Lower leg skin (tissue), 4 donors: ENCODE results near the gene CHRNA10. TPM values are rescaled to one million over a fixed set of nuclear protein-coding genes. Genes with fewer than 3 reads are reported as not detected.
A peak's percentile ranks its signal among the peaks of the same experiment; 100 is the strongest.

ENCODE experiments used
- DNase-seq, 2 donors: peaks; one replicate each; pipeline ENCODE4 v3.0.0-alpha.2; 2019; ENCODE audit warnings: low spot score in 2 of 2
- H3K4me3 ChIP-seq: fragments of 200-600 bp; sonication (generic); 2 replicates; pipeline ENCODE4 v1.5.1; 2017; ENCODE audit warnings: mild to moderate bottlenecking, low read depth; ENCODE audit not compliant: poor library complexity, severe bottlenecking
- CTCF ChIP-seq, 3 donors: fragments of 450-650 bp; IDR thresholded peaks; one replicate each; pipeline ENCODE4 v1.5.1; 2016; ENCODE audit warnings: antibody characterized with exemption in 3 of 3, mild to moderate bottlenecking in 3 of 3, moderate library complexity in 2 of 3
- POLR2A ChIP-seq, 2 donors: fragments of 450-650 bp; IDR thresholded peaks; one replicate each; pipeline ENCODE4 v1.6.1; 2016 to 2017; ENCODE audit warnings: antibody characterized with exemption in 2 of 2, mild to moderate bottlenecking in 1 of 2, moderate library complexity in 1 of 2
- WGBS, 2 donors: methylation state at CpG; one replicate each; pipeline ENCODE4 v1.1.5; 2018; 5-methylcytosine and 5-hydroxymethylcytosine counted together
- intact Hi-C: fragments of 100-400 bp; cut with DNase I; formaldehyde crosslinking; loops from one replicate; pipeline ENCODE4 v1.15.0; 2023; ENCODE audit warnings: low total_unique reads
- total RNA-seq, 4 donors: library from RNA; depleted of rRNA; stranded (reverse); fragments of >200 nt; gene quantifications; one replicate each; pipeline ENCODE4 v1.1.0, GENCODE V29; 2016

The CHRNA10 gene, protein sequence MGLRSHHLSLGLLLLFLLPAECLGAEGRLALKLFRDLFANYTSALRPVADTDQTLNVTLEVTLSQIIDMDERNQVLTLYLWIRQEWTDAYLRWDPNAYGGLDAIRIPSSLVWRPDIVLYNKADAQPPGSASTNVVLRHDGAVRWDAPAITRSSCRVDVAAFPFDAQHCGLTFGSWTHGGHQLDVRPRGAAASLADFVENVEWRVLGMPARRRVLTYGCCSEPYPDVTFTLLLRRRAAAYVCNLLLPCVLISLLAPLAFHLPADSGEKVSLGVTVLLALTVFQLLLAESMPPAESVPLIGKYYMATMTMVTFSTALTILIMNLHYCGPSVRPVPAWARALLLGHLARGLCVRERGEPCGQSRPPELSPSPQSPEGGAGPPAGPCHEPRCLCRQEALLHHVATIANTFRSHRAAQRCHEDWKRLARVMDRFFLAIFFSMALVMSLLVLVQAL
- 1 to 10 TPM in 1 of 4 donors, not detected in 3; 1.1 TPM for total RNA-seq

DNA sequence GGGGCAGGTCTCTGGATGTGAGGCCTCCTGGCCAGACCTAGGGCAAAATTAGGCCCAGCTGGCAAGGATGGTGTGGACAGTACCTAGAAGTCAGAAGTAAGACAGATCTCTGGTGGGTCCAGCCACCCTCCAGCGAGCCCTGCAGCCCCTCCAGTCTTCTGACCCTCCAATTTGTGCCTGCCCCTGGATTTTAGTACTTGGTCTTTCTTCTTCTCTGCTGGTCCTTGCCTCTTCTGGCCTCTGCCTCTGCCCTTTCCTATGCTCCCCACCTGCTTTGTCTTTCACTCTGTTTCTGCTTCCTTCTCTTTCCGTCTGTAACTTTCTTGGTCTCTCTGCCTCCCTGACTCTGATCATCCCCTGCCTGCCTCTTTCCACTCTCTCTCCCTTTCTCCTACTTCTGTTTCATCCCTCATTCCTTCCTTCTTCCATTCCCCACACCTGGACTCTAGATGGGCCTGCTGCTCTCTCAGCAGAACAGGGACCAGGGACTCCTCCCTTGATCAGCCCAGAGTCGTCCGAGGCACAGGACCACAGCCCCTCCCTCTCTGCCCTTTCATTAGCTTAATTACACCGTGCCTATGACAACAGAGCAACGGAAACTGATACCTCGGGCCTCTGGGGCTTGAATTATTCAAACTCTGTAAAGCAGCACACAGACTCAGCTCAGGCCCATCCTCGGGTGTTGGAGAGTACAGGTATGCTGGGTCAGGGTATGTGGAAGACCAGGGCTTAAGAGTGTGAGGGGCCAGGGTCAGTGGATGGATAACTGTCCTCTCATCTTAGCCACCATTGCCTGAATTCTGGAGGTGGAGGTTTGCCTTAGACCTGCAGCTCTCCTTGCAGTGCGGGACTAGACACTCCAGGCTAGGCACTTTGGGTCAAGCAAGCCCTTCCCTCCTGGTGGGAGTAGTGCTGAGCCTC, at the start of gene CHRNA10:
Gene CHRNA10, minus strand, starts transcription at position 51 of the 921 bp plus-strand sequence. CDS start 72 bp downstream, outside the sequence.
- no peak for TF ChIP-seq CTCF (IDR thresholded peaks at IDR 0.05)
- TF ChIP-seq POLR2A (IDR thresholded peaks at IDR 0.05): no peak
- WGBS, 2 donors: 68 to 72% methylated on average over 9 of the region's 9 CpGs
- no peak within 1 kb of the TSS for H3K4me3 ChIP-seq
- intact Hi-C loops: no loop called here
- DNase-seq: peak in 1 of 2 donors; percentile 71

- 51 to 54% methylated on average over 6 of the region's 6 CpGs for WGBS, 2 donors
- intact Hi-C loops: no loop called here
- H3K4me3 ChIP-seq: no peak overlapping the region
- DNase-seq: no peak
- TF ChIP-seq POLR2A (IDR thresholded peaks at IDR 0.05) (no peak), CTCF (IDR thresholded peaks at IDR 0.05) (no peak)
Measured at GRCh38 chr11:3712274-3712673, 41.1 kb upstream of the CHRNA10 start.

DNA sequence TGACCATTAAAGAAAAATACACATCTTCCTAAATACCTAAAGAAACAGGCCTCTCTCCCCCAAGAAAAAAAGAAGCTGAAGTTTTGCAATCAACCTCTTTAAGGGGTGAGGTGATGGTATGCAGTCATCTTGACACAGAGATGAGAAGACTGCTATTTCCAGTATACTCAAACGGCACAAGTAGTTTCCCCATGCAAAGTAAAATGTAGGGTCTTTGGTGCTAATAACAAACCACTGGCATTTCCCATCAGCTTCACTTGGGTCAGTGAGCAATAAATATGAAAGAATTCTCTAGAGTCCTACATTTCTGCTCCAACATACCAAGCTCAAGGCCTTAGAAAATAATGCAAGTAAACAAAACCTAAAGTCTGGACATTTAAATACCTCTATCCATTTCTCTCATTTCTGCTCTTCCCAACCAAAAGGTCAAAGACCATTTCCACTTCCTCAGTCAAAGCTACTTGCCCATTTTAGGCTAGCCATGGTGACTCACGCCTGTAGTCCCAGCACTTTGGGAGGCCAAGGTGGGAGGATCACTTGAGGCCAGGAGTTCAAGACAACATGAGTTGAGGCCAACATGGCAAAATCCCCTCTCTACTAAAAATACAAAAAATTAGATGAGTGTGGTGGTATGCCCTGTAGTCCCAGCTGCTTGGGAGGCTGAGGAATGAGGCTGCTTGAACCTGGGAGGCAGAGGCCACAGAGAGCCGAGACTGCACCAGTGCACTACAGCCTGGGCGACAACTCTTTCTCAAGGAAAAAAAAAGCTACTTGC, 39.5 kb upstream of the CHRNA10 start:
- DNase-seq: no peak
- 84 to 89% methylated on average over 4 of the region's 4 CpGs for WGBS, 2 donors
- H3K4me3 ChIP-seq: no peak overlapping the region
- intact Hi-C loops: no loop called here
- TF ChIP-seq POLR2A (IDR thresholded peaks at IDR 0.05) (no peak), CTCF (IDR thresholded peaks at IDR 0.05) (no peak)

DNA sequence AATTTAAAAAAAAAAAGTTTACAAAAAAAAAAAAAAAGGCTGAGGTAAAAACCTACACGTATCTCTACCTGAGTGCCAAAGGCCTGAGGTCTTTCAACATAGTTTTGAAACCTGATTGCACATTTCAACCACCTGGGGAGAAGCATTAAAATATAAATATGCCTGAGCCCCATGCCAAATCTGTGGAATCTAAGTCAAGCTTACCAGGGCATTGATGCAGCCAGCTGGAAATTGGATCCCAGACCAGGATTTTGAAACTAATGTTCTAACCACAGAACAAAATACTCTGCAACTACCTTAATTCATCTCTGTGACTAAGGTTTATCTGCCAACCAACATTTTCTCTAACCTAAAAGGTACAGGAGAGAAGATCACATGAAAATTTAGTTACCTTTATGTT, 38.8 kb upstream of the CHRNA10 start:
- intact Hi-C loops: no loop called here
- DNase-seq: no peak
- no peak overlapping the region for H3K4me3 ChIP-seq
- TF ChIP-seq CTCF (IDR thresholded peaks at IDR 0.05) (no peak), POLR2A (IDR thresholded peaks at IDR 0.05) (no peak)
- 50 to 56% methylated on average over 1 of the region's 1 CpG for WGBS, 2 donors

GRCh38 chr11:3707176-3707575, 36.0 kb upstream of the CHRNA10 start:
- no peak for TF ChIP-seq POLR2A (IDR thresholded peaks at IDR 0.05)
- TF ChIP-seq CTCF (IDR thresholded peaks at IDR 0.05): no peak
- WGBS, 2 donors: 96 to 97% methylated on average over 2 of the region's 2 CpGs

More at GRCh38 chr11:3707176-3707575, 36.0 kb upstream of the CHRNA10 start:
- no peak overlapping the region for H3K4me3 ChIP-seq
- DNase-seq: no peak
- intact Hi-C loops: no loop called here
